Neural progenitor cell (in vitro differentiated cells): ENCODE measurements around the gene RELB. TPM values are rescaled to one million over a fixed set of nuclear protein-coding genes. Genes with fewer than 3 reads are reported as not detected.
A peak's percentile ranks its signal among the peaks of the same experiment; 100 is the strongest.

Experiments used
- DNase-seq: peaks from one replicate; pipeline ENCODE4 v3.0.0-alpha.2; 2016; ENCODE audit warnings: low spot score
- H2AFZ ChIP-seq: fragments of 200-600 bp; sonication (generic); replicated peaks from 2 replicates; pipeline ENCODE4 v1.6.1; 2016; ENCODE audit warnings: antibody characterized with exemption
- H3F3A ChIP-seq: fragments of 200-600 bp; sonication (generic); 2 replicates; pipeline ENCODE4 v1.6.1; 2016; ENCODE audit warnings: antibody characterized with exemption, low read depth
- H3K27ac ChIP-seq: fragments of 200-600 bp; sonication (generic); 2 replicates; pipeline ENCODE4 v1.5.1; 2016; ENCODE audit warnings: mild to moderate bottlenecking
- H3K27me3 ChIP-seq: fragments of 200-600 bp; sonication (generic); 2 replicates; pipeline ENCODE4 v1.6.1; 2016; ENCODE audit warnings: mild to moderate bottlenecking, moderate library complexity
- H3K36me3 ChIP-seq: fragments of 200-600 bp; sonication (generic); 2 replicates; pipeline ENCODE4 v1.5.1; 2016
- H3K4me1 ChIP-seq: fragments of 200-600 bp; sonication (generic); 2 replicates; pipeline ENCODE4 v1.6.1; 2016; ENCODE audit warnings: mixed run types
- H3K4me2 ChIP-seq: fragments of 200-600 bp; sonication (generic); 2 replicates; pipeline ENCODE4 v1.6.1; 2016
- H3K4me3 ChIP-seq: fragments of 200-600 bp; sonication (generic); 2 replicates; pipeline ENCODE4 v1.5.1; 2016
- H3K79me2 ChIP-seq: fragments of 200-600 bp; sonication (generic); 2 replicates; pipeline ENCODE4 v1.6.1; 2016; ENCODE audit warnings: low read depth
- H3K9ac ChIP-seq: fragments of 200-600 bp; sonication (generic); 2 replicates; pipeline ENCODE4 v1.6.1; 2016
- H3K9me3 ChIP-seq: fragments of 200-600 bp; sonication (generic); 2 replicates; pipeline ENCODE4 v1.5.1; 2016; ENCODE audit warnings: low read depth
- H4K20me1 ChIP-seq: fragments of 200-600 bp; sonication (generic); 2 replicates; pipeline ENCODE4 v1.6.1; 2016; ENCODE audit warnings: low read depth
- H3K27ac Mint-ChIP-seq: 3 replicates; pipeline ENCODE4 v1.8.0; 2021; ENCODE audit warnings: mixed read lengths
- H3K27me3 Mint-ChIP-seq: 2 replicates; pipeline ENCODE4 v1.8.0; 2022; ENCODE audit warnings: low read depth, mild to moderate bottlenecking, inconsistent platforms, moderate library complexity, mixed read lengths; ENCODE audit not compliant: insufficient read depth
- H3K36me3 Mint-ChIP-seq: 3 replicates; pipeline ENCODE4 v1.8.0; 2021; ENCODE audit warnings: mixed read lengths
- H3K4me1 Mint-ChIP-seq: 3 replicates; pipeline ENCODE4 v1.8.0; 2021; ENCODE audit warnings: mixed read lengths
- H3K4me3 Mint-ChIP-seq: 3 replicates; pipeline ENCODE4 v1.8.0; 2021; ENCODE audit warnings: mild to moderate bottlenecking, moderate library complexity, mixed read lengths
- H3K9me3 Mint-ChIP-seq: 3 replicates; pipeline ENCODE4 v1.8.0; 2020; ENCODE audit warnings: mixed read lengths
- EZH2 ChIP-seq: fragments of 200-600 bp; sonication (generic); IDR thresholded peaks from 2 replicates; pipeline ENCODE4 v1.6.1; 2017; ENCODE audit warnings: antibody characterized with exemption, mild to moderate bottlenecking, moderate library complexity
- EZH2phosphoT487 ChIP-seq: fragments of 200-600 bp; sonication (generic); IDR thresholded peaks from 2 replicates; pipeline ENCODE4 v1.6.1; 2017; ENCODE audit warnings: antibody characterized with exemption
- total RNA-seq: library from RNA; depleted of rRNA; stranded (reverse); fragments of >200 nt; gene quantifications from 2 replicates; pipeline ENCODE4 v1.2.3, GENCODE V29; 2015; ENCODE audit warnings: low replicate concordance
- TF ChIP-seq, protein P1 (sequence below): fragments of 200-600 bp; sonication (generic); IDR thresholded peaks from 2 replicates; pipeline ENCODE4 v1.5.1; 2017; ENCODE audit warnings: antibody characterized with exemption, mild to moderate bottlenecking

The RELB gene
- total RNA-seq, 1 donor from 2014 or later: 0.43 TPM

DNA sequence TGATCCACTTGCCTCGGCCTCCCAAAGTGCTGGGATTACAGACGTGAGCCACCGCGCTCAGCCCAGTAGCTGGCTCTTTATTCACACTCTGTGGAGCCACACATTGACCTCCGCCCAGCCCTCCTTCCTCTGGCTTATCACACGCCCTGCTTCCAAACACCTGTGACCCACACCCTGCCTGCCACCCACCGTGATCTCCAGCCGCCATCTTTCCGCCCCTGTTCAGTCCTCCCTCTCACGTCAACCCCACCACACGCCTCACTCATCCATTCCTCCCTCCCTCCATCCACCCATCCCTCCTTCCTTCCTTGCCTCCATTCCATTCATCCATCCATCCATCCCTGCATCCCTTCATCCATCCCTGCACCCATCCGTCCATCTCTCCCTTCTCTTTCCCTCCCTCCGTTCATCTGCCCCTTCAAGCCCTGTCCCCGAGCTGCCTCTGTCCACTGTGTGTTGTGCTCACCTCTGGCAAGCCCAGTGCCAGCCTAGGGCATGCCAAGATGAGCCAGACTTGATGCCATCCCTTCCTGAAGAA lies 57.4 kb downstream of the RELB start:
- no peak overlapping the region for H2AFZ ChIP-seq
- H3K9me3 ChIP-seq: no peaks in the 10 kb centered on the region
- no peak overlapping the region for H3K9ac ChIP-seq
- H3K27me3 ChIP-seq: no peaks in the 10 kb centered on the region
- H3K79me2 ChIP-seq: no peaks in the 10 kb centered on the region
- Mint-ChIP-seq H3K4me1 (no peaks in the 10 kb centered on the region), H3K4me3 (no peak overlapping the region), H3K36me3 (peaks cover 31% of the 10 kb centered on the region), H3K27me3 (peaks cover 3% of the 10 kb centered on the region), H3K27ac (peak overlapping the region; percentile 21), H3K9me3 (no peaks in the 10 kb centered on the region)
- H4K20me1 ChIP-seq: peaks cover 16% of the 10 kb centered on the region
- H3F3A ChIP-seq: peaks cover 5% of the 10 kb centered on the region
- H3K4me3 ChIP-seq: no peak overlapping the region
- no peaks in the 10 kb centered on the region for H3K4me1 ChIP-seq
- no peak overlapping the region for H3K4me2 ChIP-seq
- no peak for TF ChIP-seq EZH2phosphoT487
- TF ChIP-seq, protein P1, sequence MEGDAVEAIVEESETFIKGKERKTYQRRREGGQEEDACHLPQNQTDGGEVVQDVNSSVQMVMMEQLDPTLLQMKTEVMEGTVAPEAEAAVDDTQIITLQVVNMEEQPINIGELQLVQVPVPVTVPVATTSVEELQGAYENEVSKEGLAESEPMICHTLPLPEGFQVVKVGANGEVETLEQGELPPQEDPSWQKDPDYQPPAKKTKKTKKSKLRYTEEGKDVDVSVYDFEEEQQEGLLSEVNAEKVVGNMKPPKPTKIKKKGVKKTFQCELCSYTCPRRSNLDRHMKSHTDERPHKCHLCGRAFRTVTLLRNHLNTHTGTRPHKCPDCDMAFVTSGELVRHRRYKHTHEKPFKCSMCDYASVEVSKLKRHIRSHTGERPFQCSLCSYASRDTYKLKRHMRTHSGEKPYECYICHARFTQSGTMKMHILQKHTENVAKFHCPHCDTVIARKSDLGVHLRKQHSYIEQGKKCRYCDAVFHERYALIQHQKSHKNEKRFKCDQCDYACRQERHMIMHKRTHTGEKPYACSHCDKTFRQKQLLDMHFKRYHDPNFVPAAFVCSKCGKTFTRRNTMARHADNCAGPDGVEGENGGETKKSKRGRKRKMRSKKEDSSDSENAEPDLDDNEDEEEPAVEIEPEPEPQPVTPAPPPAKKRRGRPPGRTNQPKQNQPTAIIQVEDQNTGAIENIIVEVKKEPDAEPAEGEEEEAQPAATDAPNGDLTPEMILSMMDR: no peak
- no peak for TF ChIP-seq EZH2
- no peak for DNase-seq
- no peak overlapping the region for H3K27ac ChIP-seq
- H3K36me3 ChIP-seq: peaks cover 5% of the 10 kb centered on the region

DNA sequence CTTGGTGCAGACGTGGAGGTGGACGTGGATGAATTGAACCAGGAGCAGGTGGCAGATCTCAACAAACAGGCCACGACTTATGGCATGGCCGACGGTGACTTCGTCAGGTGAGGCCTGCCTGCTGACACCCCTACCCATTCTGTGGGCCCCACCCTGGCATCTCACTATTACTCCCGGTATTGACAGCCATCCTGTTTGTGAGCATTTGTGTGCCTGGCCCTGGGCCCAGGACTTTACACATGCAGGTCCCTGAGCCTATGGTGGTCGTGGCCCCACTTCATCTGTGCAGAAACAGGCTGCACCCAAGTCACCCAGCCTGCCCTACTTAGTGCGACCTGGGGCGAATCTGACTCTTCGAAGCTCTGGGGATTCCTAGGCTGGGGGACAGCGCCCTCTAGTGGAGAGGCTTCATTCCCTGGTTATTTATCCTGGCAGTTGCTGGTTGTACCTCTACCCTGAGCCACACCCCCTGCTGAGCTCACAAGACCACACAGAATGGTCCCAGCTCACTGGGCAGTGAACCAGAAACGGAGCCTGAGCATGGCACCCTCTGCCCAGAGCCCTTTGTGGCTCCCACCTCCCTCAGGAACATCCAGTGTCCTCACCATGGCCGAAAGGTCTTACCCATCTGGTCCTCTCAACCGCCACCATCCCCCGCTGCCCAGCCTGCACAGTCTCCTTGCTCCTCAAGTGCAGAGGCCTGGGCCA lies 58.1 kb downstream of the RELB start:
- no peak overlapping the region for H3K4me3 Mint-ChIP-seq
- peaks cover 3% of the 10 kb centered on the region for H3K27me3 Mint-ChIP-seq
- peak; percentile 88 for DNase-seq
- H3K9me3 Mint-ChIP-seq: no peaks in the 10 kb centered on the region
- no peak for TF ChIP-seq EZH2phosphoT487
- TF ChIP-seq, protein P1: peak; percentile 91
- H3K4me1 ChIP-seq: no peaks in the 10 kb centered on the region
- no peak overlapping the region for H3K4me3 ChIP-seq
- H3K9me3 ChIP-seq: no peaks in the 10 kb centered on the region
- H3K27ac Mint-ChIP-seq: no peak overlapping the region
- no peak overlapping the region for H3K9ac ChIP-seq
- no peaks in the 10 kb centered on the region for H3K27me3 ChIP-seq
- peaks cover 16% of the 10 kb centered on the region for H4K20me1 ChIP-seq
- no peak overlapping the region for H3K27ac ChIP-seq
- no peak overlapping the region for H2AFZ ChIP-seq
- H3K79me2 ChIP-seq: no peaks in the 10 kb centered on the region
- peaks cover 28% of the 10 kb centered on the region for H3K36me3 Mint-ChIP-seq
- H3K4me2 ChIP-seq: no peak overlapping the region
- H3K36me3 ChIP-seq: peaks cover 5% of the 10 kb centered on the region
- H3F3A ChIP-seq: peaks cover 5% of the 10 kb centered on the region
- H3K4me1 Mint-ChIP-seq: no peaks in the 10 kb centered on the region

DNA sequence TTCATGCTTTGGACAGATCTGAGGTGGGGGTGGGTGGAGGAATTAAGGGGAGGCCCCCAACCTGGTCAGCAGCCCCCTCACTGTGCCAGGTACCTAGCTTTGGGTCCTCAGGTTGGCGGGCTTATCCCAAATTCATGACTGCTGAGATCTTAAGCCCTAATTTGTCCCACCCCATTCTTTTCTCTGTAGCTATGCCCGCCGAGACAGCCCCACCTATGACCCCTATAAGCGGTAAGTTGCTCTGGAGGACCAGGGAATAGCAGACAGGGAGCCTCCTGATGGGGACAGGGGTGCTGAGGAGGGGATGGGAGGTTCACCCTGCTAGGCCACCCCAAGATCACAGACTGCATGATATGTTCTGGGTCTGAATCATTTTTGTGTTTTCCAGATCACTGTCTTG lies 60.7 kb downstream of the RELB start:
- H3K79me2 ChIP-seq: no peaks in the 10 kb centered on the region
- no peak for TF ChIP-seq EZH2phosphoT487
- TF ChIP-seq, protein P1: no peak
- TF ChIP-seq EZH2: no peak
- H3K4me3 ChIP-seq: no peak overlapping the region
- DNase-seq: no peak
- H2AFZ ChIP-seq: no peak overlapping the region
- no peaks in the 10 kb centered on the region for H3K9me3 ChIP-seq
- peaks cover 16% of the 10 kb centered on the region for H4K20me1 ChIP-seq
- no peak overlapping the region for H3K27ac Mint-ChIP-seq
- no peak overlapping the region for H3K27ac ChIP-seq
- H3K36me3 ChIP-seq: peaks cover 5% of the 10 kb centered on the region
- peaks cover 3% of the 10 kb centered on the region for H3K27me3 Mint-ChIP-seq
- H3K9ac ChIP-seq: no peak overlapping the region
- H3K4me1 Mint-ChIP-seq: no peaks in the 10 kb centered on the region
- peaks cover 5% of the 10 kb centered on the region for H3F3A ChIP-seq
- no peaks in the 10 kb centered on the region for H3K27me3 ChIP-seq
- no peak overlapping the region for H3K4me3 Mint-ChIP-seq
- H3K4me2 ChIP-seq: no peak overlapping the region
- H3K4me1 ChIP-seq: no peaks in the 10 kb centered on the region
- H3K36me3 Mint-ChIP-seq: peaks cover 26% of the 10 kb centered on the region
- H3K9me3 Mint-ChIP-seq: no peaks in the 10 kb centered on the region
